GM12874 (cell line): Measurements from ENCODE around the gene SLC22A4.

Experiments used
- TF ChIP-seq, protein P1 (sequence below): IDR thresholded peaks from 2 replicates; pipeline ENCODE4 v1.5.1; 2011; ENCODE audit warnings: low read depth, mild to moderate bottlenecking, control low read depth, low read length, moderate library complexity; ENCODE audit not compliant: insufficient read depth

Gene SLC22A4

GRCh38 chr5:132354381-132355139, 60.4 kb downstream of the SLC22A4 start:
- TF ChIP-seq, protein P1, sequence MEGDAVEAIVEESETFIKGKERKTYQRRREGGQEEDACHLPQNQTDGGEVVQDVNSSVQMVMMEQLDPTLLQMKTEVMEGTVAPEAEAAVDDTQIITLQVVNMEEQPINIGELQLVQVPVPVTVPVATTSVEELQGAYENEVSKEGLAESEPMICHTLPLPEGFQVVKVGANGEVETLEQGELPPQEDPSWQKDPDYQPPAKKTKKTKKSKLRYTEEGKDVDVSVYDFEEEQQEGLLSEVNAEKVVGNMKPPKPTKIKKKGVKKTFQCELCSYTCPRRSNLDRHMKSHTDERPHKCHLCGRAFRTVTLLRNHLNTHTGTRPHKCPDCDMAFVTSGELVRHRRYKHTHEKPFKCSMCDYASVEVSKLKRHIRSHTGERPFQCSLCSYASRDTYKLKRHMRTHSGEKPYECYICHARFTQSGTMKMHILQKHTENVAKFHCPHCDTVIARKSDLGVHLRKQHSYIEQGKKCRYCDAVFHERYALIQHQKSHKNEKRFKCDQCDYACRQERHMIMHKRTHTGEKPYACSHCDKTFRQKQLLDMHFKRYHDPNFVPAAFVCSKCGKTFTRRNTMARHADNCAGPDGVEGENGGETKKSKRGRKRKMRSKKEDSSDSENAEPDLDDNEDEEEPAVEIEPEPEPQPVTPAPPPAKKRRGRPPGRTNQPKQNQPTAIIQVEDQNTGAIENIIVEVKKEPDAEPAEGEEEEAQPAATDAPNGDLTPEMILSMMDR, result no peak

DNA sequence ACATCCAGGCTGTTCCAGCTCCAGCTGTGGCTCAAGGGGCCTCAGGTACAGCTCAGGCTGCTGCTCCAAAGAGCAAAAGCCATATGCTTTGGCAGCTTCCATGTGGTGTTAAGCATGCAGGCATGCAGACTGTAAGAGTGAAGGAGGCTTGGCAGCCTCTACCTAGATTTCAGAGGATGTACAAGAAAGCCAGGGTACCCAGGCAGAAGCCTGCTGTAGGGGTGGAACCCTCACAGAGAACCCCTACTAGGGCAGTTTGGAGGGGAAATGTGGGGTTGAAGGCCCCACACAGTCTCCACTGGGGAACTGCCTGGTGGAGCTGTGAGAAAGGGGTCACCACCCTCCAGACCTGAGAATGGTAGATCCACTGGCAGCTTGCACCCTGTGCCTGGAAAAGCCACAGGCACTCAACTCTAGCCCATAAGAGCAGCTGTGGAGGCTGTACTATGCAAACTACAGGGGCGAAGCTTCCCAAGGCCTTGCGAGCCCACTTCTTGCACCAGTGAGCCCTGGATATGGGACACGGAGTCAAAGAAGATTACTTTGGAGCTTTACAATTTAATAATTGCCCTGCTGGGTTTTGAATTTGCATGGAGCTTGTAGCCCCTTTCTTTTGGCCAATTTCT, 61.1 kb downstream of the SLC22A4 start:
- TF ChIP-seq, protein P1, result no peak

DNA sequence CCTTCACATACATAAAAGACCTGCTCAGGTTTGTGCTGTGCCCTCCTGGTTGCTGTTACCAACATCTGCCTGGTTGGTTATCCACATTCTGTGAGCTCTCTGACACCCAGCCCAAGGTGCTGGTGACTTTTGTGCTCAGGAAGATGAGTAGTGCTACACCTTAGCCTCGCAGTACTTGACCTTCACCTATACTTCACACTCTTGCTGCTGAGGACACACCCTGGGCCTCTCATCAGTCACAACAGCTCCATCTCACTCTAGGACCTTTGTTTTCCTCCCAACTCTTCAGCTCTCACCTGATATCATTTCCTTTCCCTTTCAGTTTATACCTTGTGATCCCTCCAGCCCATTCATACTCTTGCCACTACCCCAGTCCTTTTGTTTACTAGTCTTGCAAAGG, 64.6 kb downstream of the SLC22A4 start:
- TF ChIP-seq, protein P1, result no peak

DNA sequence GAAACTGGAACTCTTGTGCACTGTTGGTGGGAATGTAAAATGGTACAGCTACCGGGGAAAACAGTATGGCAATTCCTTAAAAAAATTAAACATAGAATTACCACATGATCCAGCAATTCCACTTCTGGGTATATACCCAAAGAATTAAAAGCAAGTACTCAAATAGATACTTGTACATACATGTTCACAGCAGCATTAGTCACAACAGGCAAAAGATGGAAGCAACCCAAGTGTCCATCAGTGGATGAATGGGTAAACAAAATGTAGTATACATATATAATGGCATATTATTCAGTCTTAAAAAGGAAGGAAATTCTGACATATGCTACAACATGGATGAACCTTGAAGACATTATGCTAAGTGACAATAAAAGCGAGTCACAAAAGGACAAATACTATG, 67.9 kb downstream of the SLC22A4 start:
- TF ChIP-seq, protein P1, result no peak

DNA sequence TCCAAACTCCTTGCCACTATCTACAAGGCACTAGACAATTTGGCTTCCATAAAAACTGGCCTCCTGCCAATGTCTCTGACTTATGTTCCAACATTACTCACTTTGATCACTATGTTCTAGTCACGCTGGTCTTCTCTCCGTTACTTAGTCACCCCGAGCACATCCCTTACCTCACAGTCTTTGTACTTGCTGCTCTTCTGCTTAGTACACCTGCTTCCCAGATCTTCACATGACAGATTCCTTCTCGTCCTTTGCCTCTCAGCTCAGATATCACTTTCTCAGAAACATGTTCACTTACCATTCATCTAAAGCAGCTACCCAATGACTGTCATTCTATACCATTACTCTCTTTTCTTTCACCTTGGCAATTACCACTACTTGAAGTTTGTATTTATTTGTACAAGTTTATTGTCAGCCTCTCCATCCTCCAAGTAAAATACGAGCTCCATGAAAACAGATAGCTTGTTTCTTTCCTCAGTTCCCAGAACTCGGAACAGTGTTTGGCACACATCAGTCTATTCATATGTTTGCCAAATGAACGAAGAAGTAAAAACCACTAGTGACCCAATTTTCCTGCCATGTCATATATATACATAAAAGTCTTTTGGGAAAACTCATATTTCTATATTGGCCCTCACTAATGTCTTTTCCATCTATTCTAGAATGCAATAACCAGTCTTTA, 69.4 kb downstream of the SLC22A4 start:
- TF ChIP-seq, protein P1, result no peak

GRCh38 chr5:132364319-132364718, 70.1 kb downstream of the SLC22A4 start:
- TF ChIP-seq, protein P1, result no peak

GRCh38 chr5:132365213-132365612, 71.0 kb downstream of the SLC22A4 start:
- TF ChIP-seq, protein P1, result no peak
